ENCODE measurements around the gene IPCEF1.

The IPCEF1 gene

GRCh38 chr6:154157082-154157481 is 199.5 kb downstream of the IPCEF1 start:
- no peak for DNase-seq

- DNase-seq, result peak in 3 of 14 donors; percentile 9 to 27 (median 23)
Measured at GRCh38 chr6:154156135-154156896, 200.3 kb downstream of the IPCEF1 start.

GRCh38 chr6:154154389-154154967 is 202.1 kb downstream of the IPCEF1 start:
- peak in 3 of 14 donors; percentile 19 to 39 (median 26) for DNase-seq

GRCh38 chr6:154143753-154144152 is 212.8 kb downstream of the IPCEF1 start:
- no peak for DNase-seq

- no peak for DNase-seq
Measured at GRCh38 chr6:154140743-154141142, 215.9 kb downstream of the IPCEF1 start.

- DNase-seq, result peak in 2 of 14 donors; percentile 10 to 11
Measured at GRCh38 chr6:154139892-154140291, 216.7 kb downstream of the IPCEF1 start.

GRCh38 chr6:154138793-154139192 is 217.8 kb downstream of the IPCEF1 start:
- DNase-seq, result no peak

GRCh38 chr6:154134471-154135147 is 222.0 kb downstream of the IPCEF1 start:
- no peak for DNase-seq

GRCh38 chr6:154127657-154128056 is 228.9 kb downstream of the IPCEF1 start:
- DNase-seq, result no peak

GRCh38 chr6:154125421-154125820 is 231.2 kb downstream of the IPCEF1 start:
- no peak for DNase-seq

- DNase-seq, result no peak
Measured at GRCh38 chr6:154123155-154123956, 233.2 kb downstream of the IPCEF1 start.

- DNase-seq, result no peak
Measured at GRCh38 chr6:154122195-154122925, 234.2 kb downstream of the IPCEF1 start.

- no peak for DNase-seq
Measured at GRCh38 chr6:154117485-154117884, 239.1 kb downstream of the IPCEF1 start.

- no peak for DNase-seq
Measured at GRCh38 chr6:154113392-154113791, 243.2 kb downstream of the IPCEF1 start.

- DNase-seq, result no peak
Measured at GRCh38 chr6:154112181-154112809, 244.3 kb downstream of the IPCEF1 start.

- no peak for DNase-seq
Measured at GRCh38 chr6:154111025-154111424, 245.6 kb downstream of the IPCEF1 start.

- DNase-seq, result no peak
Measured at GRCh38 chr6:154106251-154106650, 250.4 kb downstream of the IPCEF1 start.
